Left ventricle myocardium inferior (tissue), 1 donor: ENCODE results near the gene AGAP1. TPM values are rescaled to one million over a fixed set of nuclear protein-coding genes. Genes with fewer than 3 reads are reported as not detected.

ENCODE experiments used
- DNase-seq: peaks from one replicate; pipeline ENCODE4 v3.0.0-alpha.2; 2020
- H3K27ac ChIP-seq: fragments of 200-600 bp; replicated peaks from 2 replicates; pipeline ENCODE4 v1.8.0; 2021
- H3K27me3 ChIP-seq: fragments of 200-600 bp; 2 replicates; pipeline ENCODE4 v1.8.0; 2021; ENCODE audit warnings: low read depth
- H3K36me3 ChIP-seq: fragments of 200-600 bp; 2 replicates; pipeline ENCODE4 v1.8.0; 2021
- H3K4me1 ChIP-seq: fragments of 200-600 bp; 2 replicates; pipeline ENCODE4 v1.8.0; 2021
- H3K4me3 ChIP-seq: fragments of 200-600 bp; 2 replicates; pipeline ENCODE4 v1.8.0; 2021; ENCODE audit warnings: mild to moderate bottlenecking, moderate library complexity
- H3K9me3 ChIP-seq: fragments of 200-600 bp; replicated peaks from 2 replicates; pipeline ENCODE4 v1.8.0; 2021
- intact Hi-C: fragments of 100-400 bp; cut with micrococcal nuclease; formaldehyde crosslinking; loops from one replicate; pipeline ENCODE4 v1.11.0; 2022
- total RNA-seq: library from RNA; stranded (reverse); fragmentation: NEBNext Ultra II Directional; extraction: Animal tissue kit (Norgen Biotek cat#: 25700); gene quantifications from one replicate; pipeline ENCODE4 v1.2.1, GENCODE V29; 2021
- TF ChIP-seq, protein P1 (sequence below): fragments of 200-600 bp; IDR thresholded peaks from 2 replicates; pipeline ENCODE4 v1.8.0; 2021; ENCODE audit warnings: antibody characterized with exemption, mild to moderate bottlenecking, borderline replicate concordance
- donor health status: DM: no; HTN: yes; CAD: no; lungs with severe emphysema.

Gene AGAP1
- total RNA-seq, 1 donor from 2014 or later = 18.1 TPM

DNA sequence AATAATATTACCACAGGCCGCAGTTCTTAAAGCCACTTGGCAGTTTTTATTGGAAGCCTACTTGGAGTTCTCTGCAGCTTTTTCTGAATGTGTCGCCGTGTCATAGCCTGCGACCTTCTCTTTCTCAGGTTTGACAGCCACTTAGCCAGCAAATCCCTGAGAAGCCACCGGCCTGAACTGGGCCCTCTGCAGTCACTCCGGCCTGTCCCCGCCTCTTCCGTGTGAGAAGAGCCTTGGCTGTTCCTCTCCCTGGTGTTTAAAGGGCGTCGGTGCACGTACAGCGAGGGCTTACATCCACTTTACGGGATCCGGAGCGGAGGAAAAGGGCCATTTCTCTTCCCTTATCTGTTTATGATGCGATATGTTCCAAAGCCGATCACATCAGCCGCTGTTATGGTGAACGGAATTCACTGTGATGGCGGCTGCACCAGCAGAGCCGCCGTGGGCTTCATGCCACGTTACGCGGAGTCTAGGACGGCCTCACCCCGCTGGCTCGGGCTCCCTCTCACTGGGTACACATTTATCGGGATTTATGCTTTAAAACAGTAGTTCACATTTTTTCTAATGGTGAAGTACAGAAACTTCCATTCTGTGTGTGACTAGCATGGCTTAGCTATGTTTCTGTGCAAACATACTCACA, 607.6 kb downstream of the AGAP1 start:
- H3K36me3 ChIP-seq = no peaks in the 10 kb centered on the region
- TF ChIP-seq, protein P1, sequence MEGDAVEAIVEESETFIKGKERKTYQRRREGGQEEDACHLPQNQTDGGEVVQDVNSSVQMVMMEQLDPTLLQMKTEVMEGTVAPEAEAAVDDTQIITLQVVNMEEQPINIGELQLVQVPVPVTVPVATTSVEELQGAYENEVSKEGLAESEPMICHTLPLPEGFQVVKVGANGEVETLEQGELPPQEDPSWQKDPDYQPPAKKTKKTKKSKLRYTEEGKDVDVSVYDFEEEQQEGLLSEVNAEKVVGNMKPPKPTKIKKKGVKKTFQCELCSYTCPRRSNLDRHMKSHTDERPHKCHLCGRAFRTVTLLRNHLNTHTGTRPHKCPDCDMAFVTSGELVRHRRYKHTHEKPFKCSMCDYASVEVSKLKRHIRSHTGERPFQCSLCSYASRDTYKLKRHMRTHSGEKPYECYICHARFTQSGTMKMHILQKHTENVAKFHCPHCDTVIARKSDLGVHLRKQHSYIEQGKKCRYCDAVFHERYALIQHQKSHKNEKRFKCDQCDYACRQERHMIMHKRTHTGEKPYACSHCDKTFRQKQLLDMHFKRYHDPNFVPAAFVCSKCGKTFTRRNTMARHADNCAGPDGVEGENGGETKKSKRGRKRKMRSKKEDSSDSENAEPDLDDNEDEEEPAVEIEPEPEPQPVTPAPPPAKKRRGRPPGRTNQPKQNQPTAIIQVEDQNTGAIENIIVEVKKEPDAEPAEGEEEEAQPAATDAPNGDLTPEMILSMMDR = no peak
- H3K27ac ChIP-seq = no peak overlapping the region
- intact Hi-C loops = no loop called here
- no peak for DNase-seq
- H3K27me3 ChIP-seq = no peaks in the 10 kb centered on the region
- no peak overlapping the region for H3K4me3 ChIP-seq
- H3K9me3 ChIP-seq = no peaks in the 10 kb centered on the region
- no peaks in the 10 kb centered on the region for H3K4me1 ChIP-seq

DNA sequence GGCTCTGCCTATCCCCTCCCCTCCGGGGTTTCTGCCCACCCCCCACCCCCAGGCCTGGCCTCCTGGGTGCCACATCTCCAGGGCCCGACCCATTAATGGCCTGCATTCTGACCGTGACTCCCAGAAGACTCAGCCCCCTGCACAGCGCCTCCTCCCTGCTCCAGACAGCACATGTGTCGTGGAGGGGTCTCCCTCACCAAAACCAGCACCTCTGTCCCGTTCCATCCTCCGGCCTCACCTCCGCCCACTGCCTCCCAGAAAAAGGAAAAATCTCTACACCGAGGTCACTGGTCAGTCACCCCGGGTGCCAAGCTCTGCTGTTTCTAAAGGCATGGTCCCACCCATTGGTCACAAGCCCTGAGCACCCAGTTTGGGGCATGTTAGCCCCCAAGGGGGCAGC, 609.1 kb downstream of the AGAP1 start:
- Histone ChIP-seq H3K36me3 (no peaks in the 10 kb centered on the region), H3K27me3 (no peaks in the 10 kb centered on the region), H3K4me1 (peaks cover 7% of the 10 kb centered on the region), H3K4me3 (no peak overlapping the region), H3K9me3 (no peaks in the 10 kb centered on the region), H3K27ac (no peak overlapping the region)
- intact Hi-C loops = no loop called here
- TF ChIP-seq, protein P1 = no peak
- DNase-seq = no peak

DNA sequence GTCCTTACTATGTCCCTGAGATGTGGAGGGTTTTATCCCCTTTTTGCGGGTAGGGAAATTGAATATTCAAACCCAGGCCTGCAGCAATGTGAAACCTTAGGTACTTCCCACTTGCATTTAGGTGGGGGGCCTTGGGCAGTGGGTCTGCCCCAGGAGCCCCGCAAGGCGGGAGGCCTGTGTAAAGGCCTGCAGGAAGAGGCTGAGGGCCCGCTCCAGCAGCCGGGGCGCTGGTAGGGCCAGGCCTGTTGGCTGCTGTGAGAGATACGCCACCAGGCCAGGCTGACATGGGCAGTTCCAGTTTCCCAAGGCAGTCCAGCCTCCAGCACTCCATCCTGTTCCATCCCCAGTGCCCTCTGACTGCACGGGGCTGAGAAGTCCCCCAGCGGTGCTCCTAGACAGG, 610.1 kb downstream of the AGAP1 start:
- TF ChIP-seq, protein P1 = no peak
- intact Hi-C loops = no loop called here
- Histone ChIP-seq H3K27me3 (no peaks in the 10 kb centered on the region), H3K4me3 (no peak overlapping the region), H3K4me1 (peaks cover 13% of the 10 kb centered on the region), H3K27ac (no peak overlapping the region), H3K9me3 (no peaks in the 10 kb centered on the region), H3K36me3 (no peaks in the 10 kb centered on the region)
- DNase-seq = no peak

DNA sequence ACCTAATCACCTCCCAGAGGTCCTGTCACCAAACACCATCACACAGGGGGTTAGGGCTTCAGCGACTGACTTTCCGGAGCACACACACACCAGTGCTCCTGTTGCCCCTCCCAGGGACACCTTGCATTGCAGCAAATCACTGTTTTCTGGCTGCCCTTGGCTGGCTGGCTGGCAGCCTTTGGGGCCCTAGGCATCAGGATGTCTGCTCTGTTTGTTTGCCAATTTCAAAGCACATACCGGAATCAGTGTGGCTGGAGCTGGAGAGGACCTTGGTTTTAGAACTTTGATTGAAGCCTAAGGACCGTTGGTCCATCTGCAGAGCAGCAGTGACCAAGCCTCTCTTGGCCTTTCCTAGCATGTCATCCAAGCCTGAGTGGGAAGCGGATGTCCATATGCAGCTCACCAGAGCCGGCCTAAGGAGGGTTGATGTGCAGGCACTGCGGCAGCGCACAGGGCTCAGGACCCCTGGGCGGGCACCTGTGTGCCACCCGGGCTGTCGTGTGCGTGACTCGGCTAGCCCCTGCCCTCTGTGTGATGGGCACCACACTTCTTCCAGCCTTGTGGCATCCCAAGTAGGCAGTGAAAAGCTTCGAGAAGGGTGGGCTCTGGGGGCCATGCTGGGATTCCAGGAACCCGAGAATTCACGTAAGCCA, 612.2 kb downstream of the AGAP1 start:
- no peak overlapping the region for H3K4me3 ChIP-seq
- no peak overlapping the region for H3K27ac ChIP-seq
- H3K4me1 ChIP-seq = peaks cover 13% of the 10 kb centered on the region
- TF ChIP-seq, protein P1 = no peak
- DNase-seq = no peak
- H3K36me3 ChIP-seq = no peaks in the 10 kb centered on the region
- no peaks in the 10 kb centered on the region for H3K9me3 ChIP-seq
- no peaks in the 10 kb centered on the region for H3K27me3 ChIP-seq
- intact Hi-C loops = no loop called here

DNA sequence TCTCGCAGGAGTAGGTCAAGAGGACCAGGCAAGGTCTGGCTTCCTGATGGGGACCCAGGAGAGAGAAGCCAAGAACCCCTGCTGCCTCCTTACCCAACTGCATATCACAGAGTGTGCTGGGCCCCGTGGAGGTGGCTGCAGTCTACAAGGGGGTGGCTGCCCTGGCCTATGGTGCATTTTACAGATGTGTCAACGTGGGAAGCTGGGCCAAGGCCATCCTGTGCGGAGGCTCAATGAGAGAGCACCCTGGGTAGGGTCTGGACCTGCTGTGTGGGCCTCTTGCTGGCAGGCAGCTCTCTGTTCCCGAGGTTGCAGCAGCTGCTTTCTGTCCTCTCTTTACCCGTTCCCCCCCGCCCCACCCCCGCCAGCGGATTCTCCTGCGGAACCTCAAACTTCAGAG, 612.9 kb downstream of the AGAP1 start:
- H3K36me3 ChIP-seq = no peaks in the 10 kb centered on the region
- H3K9me3 ChIP-seq = no peaks in the 10 kb centered on the region
- intact Hi-C loops = no loop called here
- no peak overlapping the region for H3K4me3 ChIP-seq
- no peak for DNase-seq
- H3K27me3 ChIP-seq = no peaks in the 10 kb centered on the region
- no peak overlapping the region for H3K27ac ChIP-seq
- TF ChIP-seq, protein P1 = no peak
- H3K4me1 ChIP-seq = peaks cover 13% of the 10 kb centered on the region
